NCI-H146 treated with DMSO at 0.1 percent for 48 hours (cell line): ENCODE measurements around the gene SLC25A12.
A peak's percentile ranks its signal among the peaks of the same experiment; 100 is the strongest.
"Not testable (repeated sequence)": the region's sequence is repeated elsewhere in the genome, so short reads cannot be mapped to it uniquely, and the experiment has no call there.

Source experiments
- DNase-seq: peaks from one replicate; lab custom pipeline; 2025; ENCODE audit not compliant: unreplicated experiment; lab: John Stamatoyannopoulos, UW

SLC25A12 gene

GRCh38 chr2:171893824-171894611, at the start of gene SLC25A12:
SLC25A12 (minus strand) TSS chr2:171894244; CDS start chr2:171894214, 30 bp downstream.
- peak; percentile 23 for DNase-seq

GRCh38 chr2:171941316-171941699, 47.3 kb upstream of the SLC25A12 start:
- no peak for DNase-seq

GRCh38 chr2:171939743-171940071, 45.7 kb upstream of the SLC25A12 start:
- no peak for DNase-seq

- DNase-seq: no peak
Observed at GRCh38 chr2:171939058-171939742, 45.2 kb upstream of the SLC25A12 start.

GRCh38 chr2:171930385-171930784, 36.3 kb upstream of the SLC25A12 start:
- DNase-seq: no peak

- DNase-seq: no peak
Observed at GRCh38 chr2:171924170-171924942, 30.3 kb upstream of the SLC25A12 start.

GRCh38 chr2:171923206-171923605, 29.2 kb upstream of the SLC25A12 start:
- no peak for DNase-seq

GRCh38 chr2:171922230-171923022, 28.4 kb upstream of the SLC25A12 start, which contains the start of gene HAT1:
HAT1 (plus strand) TSS chr2:171922461; CDS start chr2:171922501, 40 bp downstream.
- peak; percentile 87 for DNase-seq

GRCh38 chr2:171921970-171922229, 27.9 kb upstream of the SLC25A12 start:
- no peak for DNase-seq

GRCh38 chr2:171919453-171919852, 25.4 kb upstream of the SLC25A12 start:
- no peak for DNase-seq

GRCh38 chr2:171913517-171913916, 19.5 kb upstream of the SLC25A12 start:
- DNase-seq: no peak

- DNase-seq: no peak
Observed at GRCh38 chr2:171910494-171910893, 16.4 kb upstream of the SLC25A12 start.

- DNase-seq: no peak
Observed at GRCh38 chr2:171909266-171909665, 15.2 kb upstream of the SLC25A12 start.

GRCh38 chr2:171908235-171908634, 14.2 kb upstream of the SLC25A12 start:
- DNase-seq: no peak

GRCh38 chr2:171902840-171903420, 8.9 kb upstream of the SLC25A12 start:
- no peak for DNase-seq

GRCh38 chr2:171899623-171900282, 5.7 kb upstream of the SLC25A12 start:
- DNase-seq: not testable (repeated sequence)

- DNase-seq: no peak
Observed at GRCh38 chr2:171895786-171896185, 1.7 kb upstream of the SLC25A12 start.

- DNase-seq: no peak
Observed at GRCh38 chr2:171894612-171894947, 536 bp upstream of the SLC25A12 start.

- DNase-seq: peak; percentile 71
Observed at GRCh38 chr2:171893196-171893823, 734 bp downstream of the SLC25A12 start.

- no peak for DNase-seq
Observed at GRCh38 chr2:171889808-171890207, 4.2 kb downstream of the SLC25A12 start.
